ENCODE measurements around the gene ANTXR1.

- TF ChIP-seq CTCF (IDR thresholded peaks at IDR 0.05; ENCODE audit: control extremely low read depth in 1 of 3, insufficient read depth in 1 of 3, low read depth in 1 of 3, low read length in 3 of 3) (no peak), SIRT6 (IDR thresholded peaks at IDR 0.05; ENCODE audit: low read length) (no peak), ZNF274 (IDR thresholded peaks at IDR 0.05; ENCODE audit: borderline replicate concordance, extremely low read depth, low read length) (no peak), CHD1 (IDR thresholded peaks at IDR 0.05; ENCODE audit: low read depth, low read length) (no peak)
Measured at GRCh38 chr2:69043736-69044400, 30.9 kb downstream of the ANTXR1 start.

Measured in H1 (cell line).